Neural cell (in vitro differentiated cells): ENCODE results near the gene GP5. TPM values are rescaled to one million over a fixed set of nuclear protein-coding genes. Genes with fewer than 3 reads are reported as not detected.

Experiments
- H2AFZ ChIP-seq: fragments of 200-600, 300-800 bp; sonication (generic), shearing (Covaris generic); 2 replicates; pipeline ENCODE4 v1.6.0; 2014; ENCODE audit warnings: low read depth, mild to moderate bottlenecking, antibody characterized with exemption, low read length, moderate library complexity
- H3F3A ChIP-seq: fragments of 200-600 bp; shearing (Covaris generic); 2 replicates; pipeline ENCODE4 v1.6.1; 2016; ENCODE audit warnings: mild to moderate bottlenecking, moderate library complexity, mixed read lengths, antibody characterized with exemption, low read length; ENCODE audit not compliant: insufficient read depth, poor library complexity, severe bottlenecking
- H3K27ac ChIP-seq: fragments of 200-600, 300-800 bp; sonication (generic), shearing (Covaris generic); 2 replicates; pipeline ENCODE4 v1.5.1; 2014; ENCODE audit warnings: mild to moderate bottlenecking, low read length, moderate library complexity
- H3K27me3 ChIP-seq: fragments of 300-800, 200-600 bp; sonication (generic), shearing (Covaris generic); 2 replicates; pipeline ENCODE4 v1.6.0; 2014; ENCODE audit warnings: mild to moderate bottlenecking, low read depth, low read length, moderate library complexity; ENCODE audit not compliant: insufficient read depth
- H3K36me3 ChIP-seq: fragments of 300-800, 200-600 bp; sonication (generic), shearing (Covaris generic); 2 replicates; pipeline ENCODE4 v1.5.1; 2014; ENCODE audit warnings: mild to moderate bottlenecking, antibody characterized with exemption, low read length, moderate library complexity; ENCODE audit not compliant: insufficient read depth
- H3K4me2 ChIP-seq: fragments of 300-800, 200-600 bp; sonication (generic), shearing (Covaris generic); 2 replicates; pipeline ENCODE4 v1.6.0; 2014; ENCODE audit warnings: mild to moderate bottlenecking, low read length
- H3K4me3 ChIP-seq: fragments of 300-800, 200-600 bp; sonication (generic), shearing (Covaris generic); 2 replicates; pipeline ENCODE4 v1.5.1; 2014; ENCODE audit warnings: mild to moderate bottlenecking, low read length, moderate library complexity
- H3K79me2 ChIP-seq: fragments of 200-600 bp; shearing (Covaris generic); replicated peaks from 2 replicates; pipeline ENCODE4 v1.6.0; 2014; ENCODE audit warnings: mild to moderate bottlenecking, low read length, moderate library complexity; ENCODE audit not compliant: insufficient read depth
- H3K9ac ChIP-seq: fragments of 300-800, 200-600 bp; sonication (generic), shearing (Covaris generic); 2 replicates; pipeline ENCODE4 v1.6.1; 2016; ENCODE audit warnings: mild to moderate bottlenecking, low read length, mixed read lengths
- H3K9me2 ChIP-seq: fragments of 200-600 bp; shearing (Covaris generic); 2 replicates; pipeline ENCODE4 v1.6.1; 2016; ENCODE audit warnings: mild to moderate bottlenecking, low read length, mixed read lengths; ENCODE audit not compliant: insufficient read depth
- H3K9me3 ChIP-seq: fragments of 200-600, 300-800 bp; sonication (generic), shearing (Covaris generic); 2 replicates; pipeline ENCODE4 v1.6.1; 2016; ENCODE audit warnings: mild to moderate bottlenecking, mixed run types, low read length, moderate library complexity, mixed read lengths
- H4K20me1 ChIP-seq: fragments of 200-600 bp; shearing (Covaris generic); 2 replicates; pipeline ENCODE4 v1.6.1; 2016; ENCODE audit warnings: mild to moderate bottlenecking, mixed run types; ENCODE audit not compliant: insufficient read depth
- CTCF ChIP-seq: fragments of 450-650 bp; IDR thresholded peaks from 2 replicates; pipeline ENCODE4 v1.5.1; 2014; ENCODE audit warnings: antibody characterized with exemption, mild to moderate bottlenecking, moderate library complexity; ENCODE audit not compliant: poor library complexity, severe bottlenecking
- EP300 ChIP-seq: fragments of 450-650 bp; conservative IDR thresholded peaks from 2 replicates; pipeline ENCODE4 v1.6.1; 2014; ENCODE audit warnings: antibody characterized with exemption, mild to moderate bottlenecking, moderate library complexity; ENCODE audit not compliant: poor library complexity, severe bottlenecking
- EZH2 ChIP-seq: fragments of 200-600, 300-800 bp; shearing (Covaris generic), sonication (generic); IDR thresholded peaks from 2 replicates; pipeline ENCODE4 v1.6.1; 2014; ENCODE audit warnings: antibody characterized with exemption, low read length, borderline replicate concordance, mild to moderate bottlenecking; ENCODE audit not compliant: insufficient read depth, poor library complexity, severe bottlenecking
- MXI1 ChIP-seq: fragments of 450-650 bp; conservative IDR thresholded peaks from 2 replicates; pipeline ENCODE4 v1.6.1; 2014; ENCODE audit warnings: antibody characterized with exemption, mild to moderate bottlenecking; ENCODE audit not compliant: poor library complexity, severe bottlenecking
- POLR2AphosphoS5 ChIP-seq: IDR thresholded peaks from 2 replicates; pipeline ENCODE4 v1.6.1; 2012
- RAD21 ChIP-seq: fragments of 450-650 bp; conservative IDR thresholded peaks from 2 replicates; pipeline ENCODE4 v1.6.1; 2014; ENCODE audit warnings: antibody characterized with exemption, mild to moderate bottlenecking, moderate library complexity
- REST ChIP-seq: IDR thresholded peaks from 2 replicates; pipeline ENCODE4 v1.6.1; 2012; ENCODE audit warnings: borderline replicate concordance
- SMC3 ChIP-seq: fragments of 450-650 bp; conservative IDR thresholded peaks from 2 replicates; pipeline ENCODE4 v1.6.1; 2014; ENCODE audit warnings: antibody characterized with exemption, mild to moderate bottlenecking, moderate library complexity; ENCODE audit not compliant: poor library complexity
- TAF1 ChIP-seq: IDR thresholded peaks from 2 replicates; pipeline ENCODE4 v1.6.1; 2012; ENCODE audit warnings: low read depth
- polyA plus RNA-seq: library from polyadenylated mRNA; depleted of rRNA; stranded (reverse); fragments of >200 nt; gene quantifications from 2 replicates; pipeline ENCODE4 v1.2.3, GENCODE V29; 2014

Gene GP5
- polyA plus RNA-seq, 1 donor from 2014 or later, result 0.14 TPM

GRCh38 chr3:194364314-194364651 lies 34.8 kb downstream of the GP5 start:
- Histone ChIP-seq H2AFZ (no peak overlapping the region), H3K9me3 (no peaks in the 10 kb centered on the region), H3K4me3 (no peak overlapping the region), H3K27me3 (no peaks in the 10 kb centered on the region), H3K27ac (no peak overlapping the region), H3F3A (no peaks in the 10 kb centered on the region), H3K9me2 (no peaks in the 10 kb centered on the region), H3K36me3 (no peaks in the 10 kb centered on the region), H4K20me1 (no peaks in the 10 kb centered on the region), H3K4me2 (no peak overlapping the region), H3K79me2 (no peaks in the 10 kb centered on the region), H3K9ac (no peak overlapping the region)
- TF ChIP-seq REST, result no peak
- no peak for TF ChIP-seq SMC3
- TF ChIP-seq MXI1, result no peak
- no peak for TF ChIP-seq EZH2
- no peak for TF ChIP-seq TAF1
- TF ChIP-seq EP300, result no peak
- no peak for TF ChIP-seq POLR2AphosphoS5
- no peak for TF ChIP-seq CTCF
- TF ChIP-seq RAD21, result no peak

GRCh38 chr3:194360568-194360967 lies 38.5 kb downstream of the GP5 start:
- Histone ChIP-seq H3K4me2 (no peak overlapping the region), H3K9me2 (no peaks in the 10 kb centered on the region), H4K20me1 (no peaks in the 10 kb centered on the region), H3K9me3 (no peaks in the 10 kb centered on the region), H3F3A (no peaks in the 10 kb centered on the region), H3K9ac (no peak overlapping the region), H3K27me3 (no peaks in the 10 kb centered on the region), H3K36me3 (no peaks in the 10 kb centered on the region), H3K27ac (no peak overlapping the region), H2AFZ (no peak overlapping the region), H3K4me3 (no peak overlapping the region), H3K79me2 (no peaks in the 10 kb centered on the region)
- no peak for TF ChIP-seq POLR2AphosphoS5
- no peak for TF ChIP-seq MXI1
- no peak for TF ChIP-seq EP300
- no peak for TF ChIP-seq SMC3
- TF ChIP-seq REST, result no peak
- TF ChIP-seq EZH2, result no peak
- no peak for TF ChIP-seq CTCF
- no peak for TF ChIP-seq TAF1
